ENCODE results near the gene SEC14L3.
A peak's percentile ranks its signal among the peaks of the same experiment; 100 is the strongest.

Gene SEC14L3

GRCh38 chr22:30497466-30498150, 25.8 kb upstream of the SEC14L3 start:
- TF ChIP-seq POLR2A (IDR thresholded peaks at IDR 0.05; ENCODE audit: low read depth, low read length), result no peak
- FAIRE-seq (no peak), DNase-seq (ENCODE audit: insufficient read length, low spot score) (no peak)

GRCh38 chr22:30495041-30495784, 23.4 kb upstream of the SEC14L3 start:
- no peak for TF ChIP-seq POLR2A (IDR thresholded peaks at IDR 0.05; ENCODE audit: low read depth, low read length)
- FAIRE-seq, result no peak

GRCh38 chr22:30492144-30492543, 20.3 kb upstream of the SEC14L3 start:
- FAIRE-seq (no peak), DNase-seq (ENCODE audit: insufficient read length, low spot score) (no peak)
- no peak for TF ChIP-seq POLR2A (IDR thresholded peaks at IDR 0.05; ENCODE audit: low read depth, low read length)

More at GRCh38 chr22:30495041-30495784, 23.4 kb upstream of the SEC14L3 start:
- no peak for DNase-seq (ENCODE audit: insufficient read length, low spot score)

DNA sequence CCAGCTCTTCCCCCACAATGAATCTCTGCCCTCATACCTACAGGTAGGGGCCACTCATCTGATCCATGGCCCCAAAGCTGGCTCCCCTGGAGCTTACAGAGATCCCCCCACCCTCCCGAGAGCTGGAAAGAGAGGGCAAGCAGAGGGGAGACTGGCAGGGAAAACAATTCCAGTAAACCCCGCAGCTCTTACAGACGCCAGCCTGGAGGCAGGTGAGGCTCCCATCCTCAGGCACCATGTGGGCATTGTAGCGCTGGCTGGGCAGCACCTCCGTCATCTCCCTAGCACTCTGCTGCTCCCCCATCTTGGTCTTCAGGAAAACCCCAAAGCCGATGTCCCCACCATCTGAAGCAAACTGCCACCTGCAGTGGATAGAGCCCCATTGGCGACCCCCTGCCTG, 19.6 kb upstream of the SEC14L3 start:
- TF ChIP-seq POLR2A (IDR thresholded peaks at IDR 0.05; ENCODE audit: low read depth, low read length), result no peak
- no peak for DNase-seq (ENCODE audit: insufficient read length, low spot score)
- FAIRE-seq, result no peak

GRCh38 chr22:30490399-30490798, 18.6 kb upstream of the SEC14L3 start:
- FAIRE-seq (no peak), DNase-seq (ENCODE audit: insufficient read length, low spot score) (no peak)
- no peak for TF ChIP-seq POLR2A (IDR thresholded peaks at IDR 0.05; ENCODE audit: low read depth, low read length)

DNA sequence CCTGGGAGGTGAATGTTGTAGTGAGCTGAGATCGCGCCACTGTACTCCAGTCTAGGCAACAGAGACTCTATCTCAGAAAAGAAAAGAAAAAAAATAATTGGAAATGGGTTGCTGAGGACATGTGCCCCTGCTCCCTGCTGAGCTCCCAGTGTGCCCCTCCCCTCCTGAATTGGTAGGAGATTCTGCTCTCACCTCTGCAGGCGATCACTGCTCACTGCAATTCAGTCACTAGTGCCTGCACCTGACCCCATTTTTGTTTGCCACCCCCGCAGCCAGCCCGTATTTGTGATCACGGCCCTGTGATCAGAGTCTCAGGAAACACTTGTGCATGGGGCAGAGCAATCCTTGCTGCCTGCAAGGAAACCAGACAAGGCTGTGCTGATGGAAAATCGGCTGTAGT, 16.3 kb upstream of the SEC14L3 start:
- FAIRE-seq (no peak), DNase-seq (ENCODE audit: insufficient read length, low spot score) (no peak)

GRCh38 chr22:30486661-30487115, 14.9 kb upstream of the SEC14L3 start:
- FAIRE-seq, result no peak
- no peak for TF ChIP-seq POLR2A (IDR thresholded peaks at IDR 0.05; ENCODE audit: low read depth, low read length)

More for the DNA sequence above, 16.3 kb upstream of the SEC14L3 start:
- TF ChIP-seq POLR2A (IDR thresholded peaks at IDR 0.05; ENCODE audit: low read depth, low read length), result no peak

GRCh38 chr22:30486118-30486517, 14.3 kb upstream of the SEC14L3 start:
- no peak for TF ChIP-seq POLR2A (IDR thresholded peaks at IDR 0.05; ENCODE audit: low read depth, low read length)
- no peak for DNase-seq (ENCODE audit: insufficient read length, low spot score)
- no peak for FAIRE-seq

More at GRCh38 chr22:30486661-30487115, 14.9 kb upstream of the SEC14L3 start:
- DNase-seq (ENCODE audit: insufficient read length, low spot score), result no peak

GRCh38 chr22:30485362-30485988, 13.7 kb upstream of the SEC14L3 start:
- DNase-seq (ENCODE audit: insufficient read length, low spot score) (peak; percentile 81), FAIRE-seq (no peak)
- TF ChIP-seq POLR2A (IDR thresholded peaks at IDR 0.05; ENCODE audit: low read depth, low read length), result no peak

- TF ChIP-seq POLR2A (IDR thresholded peaks at IDR 0.05; ENCODE audit: low read depth, low read length), result no peak
- FAIRE-seq, result no peak
Observed at GRCh38 chr22:30483169-30483568, 11.4 kb upstream of the SEC14L3 start.

GRCh38 chr22:30481711-30482110, 9.9 kb upstream of the SEC14L3 start:
- FAIRE-seq (no peak), DNase-seq (ENCODE audit: insufficient read length, low spot score) (no peak)
- TF ChIP-seq POLR2A (IDR thresholded peaks at IDR 0.05; ENCODE audit: low read depth, low read length), result no peak

More at GRCh38 chr22:30483169-30483568, 11.4 kb upstream of the SEC14L3 start:
- DNase-seq (ENCODE audit: insufficient read length, low spot score), result no peak

- no peak for TF ChIP-seq POLR2A (IDR thresholded peaks at IDR 0.05; ENCODE audit: low read depth, low read length)
- FAIRE-seq, result no peak
- no peak for DNase-seq (ENCODE audit: insufficient read length, low spot score)
Observed at GRCh38 chr22:30479981-30480380, 8.2 kb upstream of the SEC14L3 start.

DNA sequence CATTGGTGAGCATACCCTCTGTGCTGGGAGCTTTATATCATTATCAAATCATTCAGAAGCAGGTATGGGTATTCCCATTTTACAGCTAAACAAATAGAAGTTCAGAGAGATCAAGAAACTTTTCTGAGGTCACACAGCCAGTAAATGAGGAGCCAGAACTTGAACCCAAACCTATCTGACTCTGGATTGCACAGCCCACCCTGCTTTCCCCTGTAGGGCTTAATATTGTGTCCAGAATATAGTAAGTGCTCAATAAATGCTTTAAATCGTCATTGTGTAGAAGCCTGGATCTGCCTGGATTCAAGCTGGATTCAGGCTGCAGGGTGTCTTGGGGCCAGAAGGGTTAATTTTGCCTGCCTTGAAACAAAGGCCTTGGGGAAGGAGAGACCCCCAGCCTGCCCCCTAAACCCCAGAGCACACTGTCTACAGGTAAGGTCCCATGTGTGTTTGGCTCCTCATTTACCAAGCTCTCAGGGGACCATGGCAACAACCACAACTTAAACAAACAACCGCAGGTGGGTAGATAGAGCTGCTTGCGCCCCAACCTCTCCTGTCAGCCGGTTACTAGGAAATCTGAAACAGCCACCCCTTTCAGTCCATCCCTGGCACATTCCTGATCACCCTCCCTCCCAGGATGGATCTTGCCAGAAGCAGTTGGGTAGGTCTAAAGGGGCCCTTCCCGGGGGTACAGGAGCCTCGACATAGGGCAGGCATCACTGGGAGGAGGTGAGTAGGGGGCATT, 3.0 kb upstream of the SEC14L3 start:
- DNase-seq (ENCODE audit: insufficient read length, low spot score), result no peak
- no peak for TF ChIP-seq POLR2A (IDR thresholded peaks at IDR 0.05; ENCODE audit: low read depth, low read length)
- FAIRE-seq, result no peak

DNA sequence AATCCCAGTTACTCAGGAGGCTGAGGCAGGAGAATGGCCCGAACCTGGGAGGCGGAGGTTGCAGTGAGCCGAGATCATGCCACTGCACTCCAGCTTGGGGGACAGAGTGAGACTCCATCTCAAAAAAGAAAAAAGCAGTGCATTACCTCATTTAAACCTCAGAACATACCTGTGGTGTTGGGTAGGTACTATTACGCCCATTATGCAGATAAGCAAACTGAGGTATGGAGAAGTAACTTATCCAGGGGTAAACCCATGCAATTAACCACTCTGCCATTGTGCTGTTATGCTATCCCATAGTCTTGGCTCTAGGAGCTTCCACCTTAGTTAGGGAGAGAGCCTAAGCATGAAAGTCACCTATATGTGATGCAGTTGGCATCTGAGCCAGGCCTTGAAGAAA, 2.3 kb upstream of the SEC14L3 start:
- FAIRE-seq, result no peak
- TF ChIP-seq POLR2A (IDR thresholded peaks at IDR 0.05; ENCODE audit: low read depth, low read length), result no peak
- no peak for DNase-seq (ENCODE audit: insufficient read length, low spot score)

Data from H54 (cell line).